GM12874 (cell line): ENCODE data around the gene GLIS1.

Experiments
- TF ChIP-seq, protein P1 (sequence below): IDR thresholded peaks from 2 replicates; pipeline ENCODE4 v1.5.1; 2011; ENCODE audit warnings: low read depth, mild to moderate bottlenecking, control low read depth, low read length, moderate library complexity; ENCODE audit not compliant: insufficient read depth

GLIS1 gene

GRCh38 chr1:53517821-53518352, 221.1 kb downstream of the GLIS1 start:
- TF ChIP-seq, protein P1, sequence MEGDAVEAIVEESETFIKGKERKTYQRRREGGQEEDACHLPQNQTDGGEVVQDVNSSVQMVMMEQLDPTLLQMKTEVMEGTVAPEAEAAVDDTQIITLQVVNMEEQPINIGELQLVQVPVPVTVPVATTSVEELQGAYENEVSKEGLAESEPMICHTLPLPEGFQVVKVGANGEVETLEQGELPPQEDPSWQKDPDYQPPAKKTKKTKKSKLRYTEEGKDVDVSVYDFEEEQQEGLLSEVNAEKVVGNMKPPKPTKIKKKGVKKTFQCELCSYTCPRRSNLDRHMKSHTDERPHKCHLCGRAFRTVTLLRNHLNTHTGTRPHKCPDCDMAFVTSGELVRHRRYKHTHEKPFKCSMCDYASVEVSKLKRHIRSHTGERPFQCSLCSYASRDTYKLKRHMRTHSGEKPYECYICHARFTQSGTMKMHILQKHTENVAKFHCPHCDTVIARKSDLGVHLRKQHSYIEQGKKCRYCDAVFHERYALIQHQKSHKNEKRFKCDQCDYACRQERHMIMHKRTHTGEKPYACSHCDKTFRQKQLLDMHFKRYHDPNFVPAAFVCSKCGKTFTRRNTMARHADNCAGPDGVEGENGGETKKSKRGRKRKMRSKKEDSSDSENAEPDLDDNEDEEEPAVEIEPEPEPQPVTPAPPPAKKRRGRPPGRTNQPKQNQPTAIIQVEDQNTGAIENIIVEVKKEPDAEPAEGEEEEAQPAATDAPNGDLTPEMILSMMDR, result no peak

GRCh38 chr1:53517109-53517508, 221.9 kb downstream of the GLIS1 start:
- TF ChIP-seq, protein P1, result no peak

DNA sequence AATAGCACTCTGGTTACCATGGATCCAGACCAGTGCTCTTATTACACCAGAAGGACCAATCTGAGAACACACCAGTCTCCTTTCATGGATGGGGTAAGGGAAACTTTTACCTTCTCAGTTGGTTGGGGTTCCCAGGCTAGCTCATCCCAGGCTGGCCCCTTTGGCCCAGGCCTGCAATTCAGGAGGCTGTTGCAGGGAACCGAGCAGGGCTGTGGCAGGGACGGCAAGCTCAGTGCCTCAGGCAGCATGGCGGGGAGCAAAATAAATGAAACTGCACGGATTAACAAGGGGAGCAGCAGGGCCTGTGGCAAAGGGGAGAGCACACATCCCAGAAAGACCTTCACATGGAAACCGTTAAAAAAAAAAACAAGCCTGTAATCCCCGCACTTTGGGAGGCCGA, 222.8 kb downstream of the GLIS1 start:
- TF ChIP-seq, protein P1, result no peak

- TF ChIP-seq, protein P1, result no peak
Measured at GRCh38 chr1:53514436-53514835, 224.5 kb downstream of the GLIS1 start.

DNA sequence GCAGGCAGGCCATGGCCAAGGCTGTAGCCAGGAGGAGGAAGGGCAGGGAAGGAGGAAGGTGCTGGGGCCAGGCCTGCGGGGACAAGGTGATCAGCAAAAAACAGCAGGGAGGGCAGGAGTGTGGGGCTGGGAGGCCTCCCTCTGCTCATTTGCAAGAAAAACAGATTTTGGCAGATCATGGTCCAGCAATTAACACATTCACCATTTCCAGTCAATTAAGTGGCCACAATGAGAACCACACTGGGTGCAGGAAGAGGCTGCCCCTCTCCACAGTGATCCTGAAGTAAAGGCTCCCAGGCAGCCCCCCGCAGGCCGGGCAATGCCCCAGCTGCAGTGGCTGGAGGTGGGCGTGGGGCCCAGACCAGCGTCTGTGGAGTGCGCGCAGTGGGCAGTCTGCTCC, 225.1 kb downstream of the GLIS1 start:
- TF ChIP-seq, protein P1, result no peak

- TF ChIP-seq, protein P1, result no peak
Measured at GRCh38 chr1:53512807-53513755, 225.9 kb downstream of the GLIS1 start.

- TF ChIP-seq, protein P1, result no peak
Measured at GRCh38 chr1:53511933-53512806, 226.8 kb downstream of the GLIS1 start.
